OCI-LY1 (cell line): Measurements from ENCODE around the gene PRDM15.

ENCODE experiments used
- CTCF ChIP-seq: fragments of 200-600 bp; sonication (generic), shearing (Covaris generic); IDR thresholded peaks from 2 replicates; pipeline ENCODE4 v1.5.1; 2017; ENCODE audit warnings: mild to moderate bottlenecking, antibody characterized with exemption, low read length, moderate library complexity, mixed read lengths
- EZH2 ChIP-seq: fragments of 200-600 bp; sonication (generic), shearing (Covaris generic); IDR thresholded peaks from 2 replicates; pipeline ENCODE4 v1.8.0; 2017; ENCODE audit warnings: borderline replicate concordance, mixed run types, mild to moderate bottlenecking, antibody characterized with exemption, low read length, moderate library complexity, mixed read lengths

- no peak for TF ChIP-seq CTCF
- no peak for TF ChIP-seq EZH2
These were observed 34.1 kb upstream of the PRDM15 start for GRCh38 chr21:41913230-41913629.
